ENCODE results near the gene UBTD2.
"Not testable (repeated sequence)": the region's sequence is repeated elsewhere in the genome, so short reads cannot be mapped to it uniquely, and the experiment has no call there.

UBTD2 gene

DNA sequence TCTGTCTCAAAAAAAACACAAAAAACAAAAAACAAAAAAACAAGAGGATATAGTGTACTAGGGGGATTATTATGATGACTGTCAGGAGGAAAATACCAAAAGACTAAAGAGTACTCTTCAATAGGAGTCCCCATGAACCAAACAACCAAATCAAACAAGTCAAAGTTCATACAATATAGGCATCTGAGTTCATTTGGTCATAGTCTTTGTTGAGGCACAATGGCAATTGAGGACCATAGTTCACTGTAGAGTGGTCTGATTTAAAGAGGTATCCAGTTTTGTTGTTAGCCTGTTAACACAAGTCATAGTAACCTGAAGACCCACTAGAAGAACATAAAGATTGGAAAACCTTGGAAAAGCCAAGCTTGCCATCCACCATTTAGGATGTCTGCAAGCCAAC lies 11.3 kb upstream of the UBTD2 start:
- TF ChIP-seq Cebpa-rat (IDR thresholded peaks at IDR 0.05): no peak
- Histone ChIP-seq H3K4me3 (no peak overlapping the region), H3K36me3 (no peaks in the 10 kb centered on the region), H3K27ac (no peak overlapping the region), H3K9ac (no peak overlapping the region), H3K4me1 (peaks cover 8 to 24% (median 18%) of the 10 kb centered on the region in 10 experiments), H4K20me1 (no peaks in the 10 kb centered on the region), H3K9me3 (replicated peaks in 1 of 11) (peaks cover 0 to 4% (median 0%) of the 10 kb centered on the region in 11 experiments; a peak in 2 of 22 replicates), H3K27me3 (no peaks in the 10 kb centered on the region), H3K4me2 (peak overlapping the region in 1 of 11 experiments; percentile 31; a peak in 1 of 22 replicates)

DNA sequence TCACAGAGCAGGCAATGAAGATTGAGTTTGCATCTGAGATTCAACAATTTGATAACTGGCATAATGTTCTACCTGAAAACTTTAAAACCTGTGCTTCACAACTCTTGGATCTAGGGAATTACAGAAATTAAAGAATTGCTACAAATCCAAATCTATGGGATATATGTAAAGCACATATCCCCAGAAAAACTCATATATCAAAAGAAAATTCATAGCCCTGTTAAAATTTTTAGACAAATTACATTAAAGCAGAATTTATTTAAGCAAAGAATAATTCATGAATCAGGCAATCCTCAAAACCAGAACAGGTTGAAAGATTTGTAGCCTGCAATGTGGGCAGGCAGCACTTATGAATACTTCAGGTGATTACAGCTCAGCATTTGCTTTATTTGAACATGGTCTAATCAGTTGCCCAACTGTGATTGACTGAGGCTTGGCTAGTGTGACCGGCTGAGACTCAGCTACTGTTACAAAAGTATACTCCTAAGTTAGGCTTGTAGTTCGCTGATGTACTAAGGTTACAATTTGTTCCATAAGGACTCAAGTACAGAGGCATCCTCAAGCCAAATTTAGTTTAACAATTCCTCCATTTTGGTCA lies 10.3 kb upstream of the UBTD2 start:
- TF ChIP-seq Cebpa-rat (IDR thresholded peaks at IDR 0.05): no peak
- Histone ChIP-seq H3K36me3 (no peaks in the 10 kb centered on the region), H3K27me3 (no peaks in the 10 kb centered on the region), H3K9ac (no peak overlapping the region), H3K9me3 (replicated peaks in 1 of 11) (peaks cover 0 to 4% (median 0%) of the 10 kb centered on the region in 11 experiments; a peak in 2 of 22 replicates), H3K4me2 (no peak overlapping the region), H3K4me1 (peaks cover 8 to 24% (median 18%) of the 10 kb centered on the region in 10 experiments), H4K20me1 (no peaks in the 10 kb centered on the region), H3K4me3 (no peak overlapping the region), H3K27ac (no peak overlapping the region)

DNA sequence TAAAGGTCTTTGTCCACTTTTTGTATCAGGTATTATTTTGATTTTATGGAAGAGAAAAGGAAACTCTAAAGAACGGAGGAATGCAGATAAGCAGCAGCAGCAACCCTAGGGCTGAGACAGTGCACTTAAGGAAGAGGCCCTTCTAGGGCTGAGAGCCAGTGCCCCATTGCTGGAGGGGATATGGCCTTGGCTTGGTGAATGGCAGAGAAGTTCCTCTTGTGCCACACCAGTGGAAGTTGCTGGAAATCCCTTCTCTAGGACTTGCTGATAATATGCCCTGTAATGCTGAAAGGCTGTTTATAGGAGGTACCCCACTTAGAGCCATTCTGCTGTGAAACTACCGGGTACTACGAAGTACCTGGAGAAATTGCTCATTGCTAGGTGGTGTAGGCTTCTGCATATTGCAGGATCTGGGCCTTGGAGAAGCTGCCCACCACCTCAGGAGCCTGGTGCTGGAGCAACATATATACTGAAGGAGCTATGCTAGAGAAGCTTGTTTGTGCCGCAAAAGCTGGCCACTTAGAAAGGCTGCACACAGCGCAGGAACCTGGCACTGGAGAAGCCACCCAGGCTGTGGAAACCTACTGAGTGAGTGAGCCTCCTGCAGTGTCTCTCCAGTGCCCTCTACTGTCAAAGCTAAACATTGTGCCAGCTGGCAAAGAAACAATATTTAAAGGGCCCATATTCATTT lies 9.6 kb upstream of the UBTD2 start:
- Histone ChIP-seq H3K4me1 (peaks cover 8 to 24% (median 18%) of the 10 kb centered on the region in 10 experiments), H3K4me3 (no peak overlapping the region), H3K9ac (no peak overlapping the region), H3K27ac (no peak overlapping the region), H3K9me3 (replicated peaks in 1 of 11) (peaks cover 0 to 4% (median 0%) of the 10 kb centered on the region in 11 experiments; a peak in 2 of 22 replicates), H3K27me3 (no peaks in the 10 kb centered on the region), H3K4me2 (peak overlapping the region; percentile 3 to 75 (median 20); a peak in 12 of 22 replicates), H4K20me1 (no peaks in the 10 kb centered on the region), H3K36me3 (no peaks in the 10 kb centered on the region)
- no peak for TF ChIP-seq Cebpa-rat (IDR thresholded peaks at IDR 0.05)

DNA sequence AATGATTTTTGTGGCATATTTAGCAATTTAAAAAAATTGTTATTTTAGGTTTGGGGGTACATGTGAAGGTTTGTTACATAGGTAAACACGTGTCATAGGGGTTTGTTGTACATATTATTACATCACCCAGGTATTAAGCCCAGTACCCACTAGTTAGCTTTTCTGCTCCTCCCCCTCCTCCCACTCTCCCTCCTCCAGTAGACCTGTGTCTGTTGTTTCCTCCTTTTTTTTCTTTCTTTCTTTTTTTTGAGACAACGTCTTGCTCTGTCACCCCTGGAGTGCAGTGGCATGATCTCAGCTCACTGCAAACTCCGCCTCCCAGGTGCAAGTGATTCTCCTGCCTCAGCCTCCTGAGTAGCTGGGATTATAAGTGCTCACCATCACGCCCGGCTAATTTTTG lies 8.3 kb upstream of the UBTD2 start:
- H3K9ac ChIP-seq; H4K20me1 ChIP-seq; H3K4me3 ChIP-seq; H3K9me3 ChIP-seq (replicated peaks in 1 of 11); H3K36me3 ChIP-seq; H3K27ac ChIP-seq; H3K27me3 ChIP-seq: not testable (repeated sequence)
- peak overlapping the region in 7 of 11 experiments; percentile 13 to 53 (median 43); a peak in 11 of 22 replicates for H3K4me2 ChIP-seq
- peaks cover 8 to 24% (median 18%) of the 10 kb centered on the region in 10 experiments for H3K4me1 ChIP-seq

DNA sequence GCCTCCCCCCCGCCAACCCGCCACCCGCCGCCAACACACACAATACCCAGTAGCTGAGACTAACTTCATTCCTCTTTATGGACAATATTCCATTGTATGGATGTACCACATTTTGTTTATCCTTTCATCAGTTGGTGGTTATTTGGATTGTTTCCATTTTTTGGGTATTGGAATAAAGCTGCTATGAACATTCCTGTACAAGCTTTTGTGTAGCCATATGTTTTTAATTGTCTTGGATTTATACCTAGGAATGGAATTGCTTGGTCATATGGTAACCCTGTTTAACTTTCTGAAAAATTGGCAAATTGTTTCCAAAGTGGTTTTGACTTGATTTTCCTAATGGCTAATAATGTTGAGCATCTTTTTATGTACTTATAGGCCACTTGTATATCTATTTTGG lies 4.9 kb upstream of the UBTD2 start:
- Histone ChIP-seq H3K9ac (no peak overlapping the region), H4K20me1 (peaks cover 0 to under 1% (median 0%) of the 10 kb centered on the region in 11 experiments; a peak in 3 of 22 replicates), H3K4me3 (no peak overlapping the region), H3K27ac (no peak overlapping the region), H3K27me3 (no peaks in the 10 kb centered on the region), H3K9me3 (replicated peaks in 1 of 11) (no peaks in the 10 kb centered on the region), H3K4me2 (no peak overlapping the region), H3K4me1 (peaks cover 23 to 36% (median 32%) of the 10 kb centered on the region in 10 experiments), H3K36me3 (no peaks in the 10 kb centered on the region)
- no peak for TF ChIP-seq Cebpa-rat (IDR thresholded peaks at IDR 0.05)

DNA sequence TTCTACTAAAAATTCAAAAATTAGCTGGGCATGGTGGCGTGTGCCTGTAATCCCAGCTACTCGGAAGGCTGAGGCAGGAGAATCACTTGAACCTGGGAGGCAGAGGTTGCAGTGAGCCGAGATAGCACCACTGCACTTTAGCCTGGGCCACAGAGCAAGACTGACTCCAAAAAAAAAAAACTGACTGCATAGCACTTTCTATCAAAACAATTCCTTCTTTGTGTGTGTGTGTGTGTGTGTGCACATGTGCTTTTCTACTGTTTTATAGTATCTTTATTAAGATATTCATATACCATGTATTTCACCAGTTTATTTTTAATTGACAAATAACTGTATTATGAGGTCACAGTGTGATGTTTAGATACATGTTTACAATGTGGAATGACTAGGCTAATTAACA lies 3.6 kb upstream of the UBTD2 start:
- H3K4me2 ChIP-seq; H3K27me3 ChIP-seq; H3K36me3 ChIP-seq; H3K27ac ChIP-seq; H3K4me3 ChIP-seq; H3K9me3 ChIP-seq (replicated peaks in 1 of 11); H3K9ac ChIP-seq: not testable (repeated sequence)
- Histone ChIP-seq H4K20me1 (peaks cover 5 to 14% (median 10%) of the 10 kb centered on the region in 11 experiments; a peak in 18 of 22 replicates), H3K4me1 (peaks cover 12 to 27% (median 22%) of the 10 kb centered on the region in 10 experiments)

DNA sequence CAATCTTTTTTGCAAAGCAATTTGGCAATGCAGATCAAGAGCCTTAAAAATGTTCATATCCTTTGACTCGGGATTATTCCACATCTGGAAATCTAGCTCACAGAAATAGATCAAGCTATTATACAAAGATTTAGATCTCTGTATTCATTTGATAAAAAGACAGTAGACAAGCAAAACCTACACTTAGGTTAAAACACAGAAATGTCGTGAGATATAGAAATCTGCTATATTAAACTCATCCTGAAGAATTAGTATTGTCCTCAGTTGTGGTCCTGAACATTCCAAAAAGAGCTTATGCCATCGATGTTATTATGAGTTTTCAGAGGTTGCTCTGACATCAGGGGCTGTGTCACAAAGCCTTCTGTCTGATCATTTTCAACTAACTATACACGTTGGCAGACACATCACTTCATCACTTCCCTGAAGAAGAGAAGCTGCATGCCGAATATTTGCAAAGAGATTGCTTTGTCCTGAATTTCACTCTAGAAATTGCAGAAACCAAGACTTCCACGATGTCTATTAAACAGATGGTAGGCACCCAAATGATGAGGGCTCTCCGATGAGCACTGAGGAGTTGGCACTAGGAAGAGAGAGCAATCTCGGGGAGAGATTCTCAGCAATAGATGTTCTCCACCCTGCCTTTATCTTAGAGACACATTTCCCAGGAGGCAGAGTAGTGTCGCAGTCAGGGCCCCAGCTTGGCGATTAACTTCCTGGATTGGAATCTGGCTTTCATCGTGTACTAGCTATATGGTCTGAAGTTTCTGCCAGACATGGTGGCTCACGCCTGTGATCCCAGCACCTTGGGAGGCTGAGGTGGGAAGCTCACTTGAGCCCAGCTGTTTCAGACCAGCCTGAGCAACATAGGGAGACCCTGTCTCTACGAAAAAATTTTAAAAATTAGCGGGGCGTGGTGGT lies 1.9 kb upstream of the UBTD2 start:
- peaks cover 0 to 7% (median 0%) of the 10 kb centered on the region in 11 experiments; a peak in 3 of 22 replicates for H3K36me3 ChIP-seq
- no peak overlapping the region for H3K27ac ChIP-seq
- TF ChIP-seq Cebpa-rat (IDR thresholded peaks at IDR 0.05): no peak
- H3K9ac ChIP-seq: peak overlapping the region in 3 of 11 experiments; percentile 10 to 97 (median 96); a peak in 1 of 22 replicates
- peak overlapping the region; percentile 82 to 100 (median 96); a peak in 21 of 22 replicates for H3K4me2 ChIP-seq
- no peaks in the 10 kb centered on the region for H3K9me3 ChIP-seq (replicated peaks in 1 of 11)
- H3K4me3 ChIP-seq: 0 out of 20 replicates have a peak overlapping the region, but pooled peaks of 2 of the 10 experiments have one; percentile 66 to 91
- peaks cover 24 to 38% (median 34%) of the 10 kb centered on the region in 10 experiments for H3K4me1 ChIP-seq
- peaks cover 18 to 30% (median 26%) of the 10 kb centered on the region in 11 experiments; a peak in 21 of 22 replicates for H4K20me1 ChIP-seq
- no peaks in the 10 kb centered on the region for H3K27me3 ChIP-seq

DNA sequence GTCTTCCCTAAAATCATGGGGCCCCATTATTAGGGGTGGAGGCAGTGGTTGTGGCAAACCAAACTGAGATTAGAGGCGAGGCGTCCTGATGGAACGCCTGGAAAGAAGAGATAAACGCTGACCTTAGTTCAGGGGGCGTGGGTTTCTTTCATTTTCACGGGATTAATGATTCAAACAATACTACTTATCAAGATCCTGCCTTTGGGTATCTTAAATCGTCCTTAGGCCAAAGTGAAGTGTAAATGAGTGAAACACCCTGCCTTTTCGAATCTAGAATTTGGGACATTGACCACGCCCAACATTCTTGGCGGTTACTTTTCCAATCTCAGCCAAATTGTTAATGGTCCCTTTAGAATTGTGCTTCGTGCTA lies 1.0 kb upstream of the UBTD2 start:
- H3K27me3 ChIP-seq: no peaks in the 10 kb centered on the region
- peaks cover 25 to 43% (median 36%) of the 10 kb centered on the region in 10 experiments for H3K4me1 ChIP-seq
- peaks cover 0 to 2% (median 0%) of the 10 kb centered on the region in 11 experiments; a peak in 1 of 22 replicates for H3K9me3 ChIP-seq (replicated peaks in 1 of 11)
- no peak for TF ChIP-seq Cebpa-rat (IDR thresholded peaks at IDR 0.05)
- H3K4me2 ChIP-seq: peak overlapping the region; percentile 82 to 100 (median 96)
- peak overlapping the region; percentile 81 to 97 (median 95) for H3K9ac ChIP-seq
- peaks cover 0 to 16% (median 5%) of the 10 kb centered on the region in 11 experiments; a peak in 17 of 22 replicates for H3K36me3 ChIP-seq
- H3K4me3 ChIP-seq: peak overlapping the region; percentile 66 to 98 (median 92)
- H3K27ac ChIP-seq: peak overlapping the region; percentile 85 to 95 (median 93)
- peaks cover 18 to 39% (median 35%) of the 10 kb centered on the region in 11 experiments; a peak in 21 of 22 replicates for H4K20me1 ChIP-seq
